Measurements from ENCODE around the gene SPATA13.

GRCh38 chr13:24253520-24254145 is 93.1 kb downstream of the SPATA13 start:
- TF ChIP-seq EP300 (IDR thresholded peaks at IDR 0.05) (no peak), CTCF (IDR thresholded peaks at IDR 0.05) (no peak), POLR2A (IDR thresholded peaks at IDR 0.05) (no peak), POLR2AphosphoS5 (IDR thresholded peaks at IDR 0.05) (no peak)

All from stomach (tissue), 4 donors.